Activated T-cell treated with anti-CD3 and anti-CD28 coated beads, Interleukin-2, amount 50 U/mL, for 4 hours (primary cell): ENCODE measurements around the gene CIZ1. TPM values are rescaled to one million over a fixed set of nuclear protein-coding genes. Genes with fewer than 3 reads are reported as not detected.
"Not testable (repeated sequence)": the region's sequence is repeated elsewhere in the genome, so short reads cannot be mapped to it uniquely, and the experiment has no call there.

ENCODE experiments used
- ATAC-seq, 2 donors: fragments of 200-7000 bp; cut with Tn5 transposase; one replicate each; pipeline ENCODE4 v1.10.0; 2021
- DNase-seq: peaks from one replicate; pipeline ENCODE4 v3.0.0-alpha.2; 2020
- H3K27me3 Mint-ChIP-seq: one replicate; pipeline ENCODE4 v1.8.0; 2021; ENCODE audit warnings: low read depth, mixed read lengths
- H3K36me3 Mint-ChIP-seq: one replicate; pipeline ENCODE4 v1.8.0; 2022; ENCODE audit warnings: mixed read lengths; ENCODE audit not compliant: insufficient read depth
- H3K4me1 Mint-ChIP-seq: one replicate; pipeline ENCODE4 v1.8.0; 2021; ENCODE audit warnings: low read depth, mixed read lengths
- H3K4me3 Mint-ChIP-seq: one replicate; pipeline ENCODE4 v1.8.0; 2021; ENCODE audit warnings: mild to moderate bottlenecking, moderate library complexity, mixed read lengths
- H3K9me3 Mint-ChIP-seq: one replicate; pipeline ENCODE4 v1.8.0; 2021; ENCODE audit warnings: mixed read lengths
- total RNA-seq, 3 donors: library from RNA; stranded (reverse); gene quantifications; one replicate each; pipeline ENCODE4 v1.2.1, GENCODE V29; 2021

The CIZ1 gene
- total RNA-seq, 3 donors from 2014 or later: 117 to 128 (median 124) TPM

- peaks cover 22% of the 10 kb centered on the region for H3K36me3 Mint-ChIP-seq
- H3K27me3 Mint-ChIP-seq: no peaks in the 10 kb centered on the region
- ATAC-seq: no peak
- peaks cover 26% of the 10 kb centered on the region for H3K4me1 Mint-ChIP-seq
- DNase-seq: no peak
- H3K4me3 Mint-ChIP-seq: no peak overlapping the region
- H3K9me3 Mint-ChIP-seq: no peaks in the 10 kb centered on the region
Measured at GRCh38 chr9:128187361-128187760, 4.0 kb downstream of the CIZ1 start.

GRCh38 chr9:128185979-128186965 lies 5.1 kb downstream of the CIZ1 start:
- Mint-ChIP-seq H3K27me3 (no peaks in the 10 kb centered on the region), H3K9me3 (no peaks in the 10 kb centered on the region), H3K36me3 (peaks cover 25% of the 10 kb centered on the region), H3K4me3 (no peak overlapping the region), H3K4me1 (peaks cover 26% of the 10 kb centered on the region)
- no peak for DNase-seq
- ATAC-seq: no peak

- H3K36me3 Mint-ChIP-seq: peaks cover 32% of the 10 kb centered on the region
- ATAC-seq: no peak
- peaks cover 5% of the 10 kb centered on the region for H3K4me1 Mint-ChIP-seq
- H3K9me3 Mint-ChIP-seq: no peaks in the 10 kb centered on the region
- H3K27me3 Mint-ChIP-seq: no peaks in the 10 kb centered on the region
- DNase-seq: no peak
- no peak overlapping the region for H3K4me3 Mint-ChIP-seq
Measured at GRCh38 chr9:128182893-128183588, 8.3 kb downstream of the CIZ1 start.

- H3K36me3 Mint-ChIP-seq: peaks cover 26% of the 10 kb centered on the region
- not testable (repeated sequence) for ATAC-seq, H3K9me3 Mint-ChIP-seq, H3K4me3 Mint-ChIP-seq, H3K27me3 Mint-ChIP-seq, H3K4me1 Mint-ChIP-seq, DNase-seq
Measured at GRCh38 chr9:128181480-128181879, 9.9 kb downstream of the CIZ1 start.

- Mint-ChIP-seq H3K4me3 (no peak overlapping the region), H3K36me3 (peaks cover 21% of the 10 kb centered on the region), H3K27me3 (no peaks in the 10 kb centered on the region), H3K4me1 (peaks cover 2% of the 10 kb centered on the region), H3K9me3 (no peaks in the 10 kb centered on the region)
- DNase-seq: no peak
- no peak for ATAC-seq
Measured at GRCh38 chr9:128180447-128180846, 10.9 kb downstream of the CIZ1 start.

GRCh38 chr9:128180001-128180400 lies 11.4 kb downstream of the CIZ1 start:
- Mint-ChIP-seq H3K4me3 (no peak overlapping the region), H3K36me3 (peaks cover 24% of the 10 kb centered on the region), H3K27me3 (no peaks in the 10 kb centered on the region), H3K4me1 (peaks cover 2% of the 10 kb centered on the region), H3K9me3 (no peaks in the 10 kb centered on the region)
- DNase-seq (no peak), ATAC-seq (no peak)

GRCh38 chr9:128178806-128179431 lies 12.5 kb downstream of the CIZ1 start:
- H3K9me3 Mint-ChIP-seq: no peaks in the 10 kb centered on the region
- H3K27me3 Mint-ChIP-seq: no peaks in the 10 kb centered on the region
- no peak overlapping the region for H3K4me3 Mint-ChIP-seq
- DNase-seq (no peak), ATAC-seq (no peak)
- H3K4me1 Mint-ChIP-seq: no peaks in the 10 kb centered on the region
- H3K36me3 Mint-ChIP-seq: peaks cover 23% of the 10 kb centered on the region

GRCh38 chr9:128175726-128176125 lies 15.6 kb downstream of the CIZ1 start:
- no peaks in the 10 kb centered on the region for H3K27me3 Mint-ChIP-seq
- peaks cover 17% of the 10 kb centered on the region for H3K36me3 Mint-ChIP-seq
- no peak for DNase-seq
- no peaks in the 10 kb centered on the region for H3K9me3 Mint-ChIP-seq
- ATAC-seq: no peak
- H3K4me3 Mint-ChIP-seq: no peak overlapping the region
- no peaks in the 10 kb centered on the region for H3K4me1 Mint-ChIP-seq

GRCh38 chr9:128175102-128175563 lies 16.2 kb downstream of the CIZ1 start:
- H3K36me3 Mint-ChIP-seq: peaks cover 16% of the 10 kb centered on the region
- H3K4me3 Mint-ChIP-seq: no peak overlapping the region
- H3K9me3 Mint-ChIP-seq: no peaks in the 10 kb centered on the region
- ATAC-seq: no peak
- no peaks in the 10 kb centered on the region for H3K4me1 Mint-ChIP-seq
- no peak for DNase-seq
- no peaks in the 10 kb centered on the region for H3K27me3 Mint-ChIP-seq

- Mint-ChIP-seq H3K36me3 (peaks cover 18% of the 10 kb centered on the region), H3K4me3 (no peak overlapping the region), H3K27me3 (no peaks in the 10 kb centered on the region), H3K9me3 (no peaks in the 10 kb centered on the region), H3K4me1 (no peaks in the 10 kb centered on the region)
- ATAC-seq: no peak
- DNase-seq: no peak
Measured at GRCh38 chr9:128174062-128174461, 17.3 kb downstream of the CIZ1 start.

GRCh38 chr9:128169925-128170324 lies 21.4 kb downstream of the CIZ1 start:
- no peak for ATAC-seq
- no peak for DNase-seq
- no peaks in the 10 kb centered on the region for H3K9me3 Mint-ChIP-seq
- H3K36me3 Mint-ChIP-seq: peaks cover 19% of the 10 kb centered on the region
- H3K4me3 Mint-ChIP-seq: no peak overlapping the region
- H3K27me3 Mint-ChIP-seq: no peaks in the 10 kb centered on the region
- no peaks in the 10 kb centered on the region for H3K4me1 Mint-ChIP-seq

- DNase-seq (no peak), ATAC-seq (no peak)
- Mint-ChIP-seq H3K27me3 (no peaks in the 10 kb centered on the region), H3K9me3 (no peaks in the 10 kb centered on the region), H3K4me1 (no peaks in the 10 kb centered on the region), H3K36me3 (peaks cover 19% of the 10 kb centered on the region), H3K4me3 (no peak overlapping the region)
Measured at GRCh38 chr9:128169492-128169891, 21.9 kb downstream of the CIZ1 start.

- no peaks in the 10 kb centered on the region for H3K4me1 Mint-ChIP-seq
- DNase-seq: no peak
- ATAC-seq: no peak
- H3K4me3 Mint-ChIP-seq: no peak overlapping the region
- H3K36me3 Mint-ChIP-seq: peaks cover 23% of the 10 kb centered on the region
- H3K9me3 Mint-ChIP-seq: no peaks in the 10 kb centered on the region
- H3K27me3 Mint-ChIP-seq: no peaks in the 10 kb centered on the region
Measured at GRCh38 chr9:128168731-128169308, 22.6 kb downstream of the CIZ1 start.

GRCh38 chr9:128167209-128167608 lies 24.2 kb downstream of the CIZ1 start:
- ATAC-seq (no peak), DNase-seq (no peak)
- no peaks in the 10 kb centered on the region for H3K9me3 Mint-ChIP-seq
- H3K36me3 Mint-ChIP-seq: peaks cover 30% of the 10 kb centered on the region
- H3K4me3 Mint-ChIP-seq: no peak overlapping the region
- no peaks in the 10 kb centered on the region for H3K27me3 Mint-ChIP-seq
- H3K4me1 Mint-ChIP-seq: peaks cover 5% of the 10 kb centered on the region
